Gastrocnemius medialis (tissue), 4 donors: ENCODE measurements around the gene UBE2M. TPM values are rescaled to one million over a fixed set of nuclear protein-coding genes. Genes with fewer than 3 reads are reported as not detected.

ENCODE experiments used
- ATAC-seq, 2 donors: fragments of 150-250 bp; one replicate each; pipeline ENCODE4 v1.9.1; 2016
- DNase-seq, 2 donors: peaks; one replicate each; pipeline ENCODE4 v3.0.0-alpha.2; 2019
- H3K27ac ChIP-seq, 4 donors: fragments of 200-600 bp; sonication (generic); 1 replicate in 1 of 4; 2 replicates in 3 of 4; pipeline ENCODE4 v1.5.1; 2016 to 2018; ENCODE audit warnings: mild to moderate bottlenecking in 2 of 4, moderate library complexity in 1 of 4
- H3K27me3 ChIP-seq, 3 donors: fragments of 200-600 bp; sonication (generic) in 2 of 3; 1 replicate in 1 of 3; 2 replicates in 2 of 3; pipeline versions ENCODE4 v1.5.1 to v1.6.0; 2016 to 2019; ENCODE audit warnings: mild to moderate bottlenecking in 1 of 3, moderate library complexity in 1 of 3
- H3K36me3 ChIP-seq, 2 donors: fragments of 200-600 bp; sonication (generic) in 1 of 2; one replicate each; pipeline ENCODE4 v1.5.1; 2017 to 2018
- H3K4me1 ChIP-seq, 2 donors: fragments of 200-600 bp; sonication (generic) in 1 of 2; one replicate each; pipeline ENCODE4 v1.5.1; 2016 to 2017; ENCODE audit warnings: mild to moderate bottlenecking in 2 of 2
- H3K4me3 ChIP-seq, 4 donors: fragments of 200-600 bp; sonication (generic) in 3 of 4; 1 replicate in 1 of 4; 2 replicates in 3 of 4; pipeline ENCODE4 v1.5.1; 2016 to 2019; ENCODE audit warnings: mild to moderate bottlenecking in 2 of 4
- H3K9me3 ChIP-seq, 3 donors: fragments of 200-600 bp; sonication (generic) in 2 of 3; 1 replicate in 1 of 3; 2 replicates in 2 of 3; pipeline ENCODE4 v1.5.1; 2016 to 2019
- CTCF ChIP-seq, 5 experiments: fragments of 450-650 bp in 3 of 5; fragments of 200-600 bp in 2 of 5; sonication (generic) in 2 of 5; IDR thresholded peaks in 4 of 5; conservative IDR thresholded peaks in 1 of 5; 1 replicate in 4 of 5; 2 replicates in 1 of 5; pipeline ENCODE4 v1.5.1; 2016 to 2019; ENCODE audit warnings: antibody characterized with exemption in 5 of 5, mild to moderate bottlenecking in 3 of 5, moderate library complexity in 3 of 5
- POLR2A ChIP-seq, 2 donors: fragments of 450-650 bp; IDR thresholded peaks; one replicate each; pipeline ENCODE4 v1.6.1; 2017; ENCODE audit warnings: antibody characterized with exemption in 2 of 2, mild to moderate bottlenecking in 2 of 2, moderate library complexity in 2 of 2
- in situ Hi-C, 4 donors: fragments of 200-750 bp; cut with MboI; loops; one replicate each; pipeline versions ENCODE4 v1.15.0 to v1.8.0; 2017; ENCODE audit warnings: low sequenced_read_pairs in 4 of 4
- intact Hi-C: fragments of 100-400 bp; cut with DNase I; formaldehyde crosslinking; loops from one replicate; pipeline ENCODE4 v1.15.1; 2023; ENCODE audit warnings: low total_unique reads
- total RNA-seq, 4 donors: library from RNA; depleted of rRNA; stranded (reverse); fragments of >200 nt; gene quantifications; one replicate each; pipeline versions ENCODE4 v1.1.0 to v1.2.3, GENCODE V29; 2016

The UBE2M gene
- total RNA-seq, 4 donors from 2014 or later: 23.5 to 74.5 (median 41.6) TPM

DNA sequence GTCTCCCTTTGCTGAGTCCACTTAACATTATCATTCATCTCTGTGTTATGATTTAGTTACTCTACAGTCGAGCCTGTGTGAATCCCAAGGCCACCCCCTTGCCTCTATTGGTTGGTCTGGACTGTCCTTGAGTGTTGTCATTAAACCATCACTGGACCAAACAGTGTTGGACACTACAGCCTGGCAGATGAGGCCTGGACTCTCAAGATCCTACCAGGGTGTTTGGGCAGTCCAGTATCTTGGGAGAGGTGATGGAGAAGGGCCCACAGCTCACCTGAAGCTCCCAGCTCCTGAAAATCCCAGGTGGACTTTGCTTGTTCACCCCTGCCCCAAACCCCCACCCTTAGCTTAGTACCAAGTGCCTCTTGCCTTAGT is 7.3 kb downstream of the UBE2M start:
- Histone ChIP-seq H3K4me1 (peaks cover 24 to 39% of the 10 kb centered on the region in 2 donors), H3K27me3 (no peaks in the 10 kb centered on the region), H3K36me3 (peaks cover 3 to 67% of the 10 kb centered on the region in 2 donors), H3K9me3 (no peaks in the 10 kb centered on the region), H3K27ac (no peak overlapping the region), H3K4me3 (no peak overlapping the region)
- in situ Hi-C loops: no loop called here
- ATAC-seq (no peak), DNase-seq (no peak)
- no peak for TF ChIP-seq POLR2A (IDR thresholded peaks at IDR 0.05)
- TF ChIP-seq CTCF (IDR thresholded peaks at IDR 0.05 in 4 of 5, conservative IDR thresholded peaks at IDR 0.05 in 1 of 5): no peak
- intact Hi-C loops: no loop called here

DNA sequence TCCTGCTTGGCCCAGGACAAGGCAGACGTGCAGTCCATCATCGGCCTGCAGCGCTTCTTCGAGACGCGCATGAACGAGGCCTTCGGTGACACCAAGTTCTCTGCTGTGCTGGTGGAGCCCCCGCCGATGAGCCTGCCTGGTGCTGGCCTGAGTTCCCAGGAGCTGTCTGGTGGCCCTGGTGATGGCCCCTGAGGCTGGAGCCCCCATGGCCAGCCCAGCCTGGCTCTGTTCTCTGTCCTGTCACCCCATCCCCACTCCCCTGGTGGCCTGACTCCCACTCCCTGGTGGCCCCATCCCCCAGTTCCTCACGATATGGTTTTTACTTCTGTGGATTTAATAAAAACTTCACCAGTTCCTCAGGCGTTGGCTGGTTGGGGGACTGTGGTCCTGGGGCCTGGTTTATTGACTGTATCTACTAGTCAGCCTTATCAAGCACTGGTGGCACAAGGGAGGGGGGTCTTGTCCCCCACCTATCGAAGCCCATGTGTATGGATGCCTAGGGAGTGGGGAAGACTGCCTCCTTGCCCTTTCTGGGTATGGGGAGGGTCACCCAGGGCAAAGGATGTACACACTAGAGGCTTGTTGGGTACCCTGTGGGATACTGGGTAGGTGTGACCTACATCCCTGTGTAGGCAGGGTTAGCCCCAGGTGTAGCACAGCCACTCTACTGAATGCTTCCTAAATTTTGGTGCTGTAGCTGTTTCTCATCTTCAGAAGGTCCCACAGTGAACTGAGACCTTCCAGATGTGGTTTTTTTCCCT is 7.9 kb downstream of the UBE2M start:
- TF ChIP-seq POLR2A (IDR thresholded peaks at IDR 0.05): no peak
- no peak for TF ChIP-seq CTCF (IDR thresholded peaks at IDR 0.05 in 4 of 5, conservative IDR thresholded peaks at IDR 0.05 in 1 of 5)
- ATAC-seq: no peak
- peaks cover 25 to 39% of the 10 kb centered on the region in 2 donors for H3K4me1 ChIP-seq
- no peak overlapping the region for H3K4me3 ChIP-seq
- H3K9me3 ChIP-seq: no peaks in the 10 kb centered on the region
- peaks cover 3 to 66% of the 10 kb centered on the region in 2 donors for H3K36me3 ChIP-seq
- intact Hi-C loops: no loop called here
- no peaks in the 10 kb centered on the region for H3K27me3 ChIP-seq
- DNase-seq: no peak
- in situ Hi-C loops: no loop called here
- H3K27ac ChIP-seq: no peak overlapping the region

DNA sequence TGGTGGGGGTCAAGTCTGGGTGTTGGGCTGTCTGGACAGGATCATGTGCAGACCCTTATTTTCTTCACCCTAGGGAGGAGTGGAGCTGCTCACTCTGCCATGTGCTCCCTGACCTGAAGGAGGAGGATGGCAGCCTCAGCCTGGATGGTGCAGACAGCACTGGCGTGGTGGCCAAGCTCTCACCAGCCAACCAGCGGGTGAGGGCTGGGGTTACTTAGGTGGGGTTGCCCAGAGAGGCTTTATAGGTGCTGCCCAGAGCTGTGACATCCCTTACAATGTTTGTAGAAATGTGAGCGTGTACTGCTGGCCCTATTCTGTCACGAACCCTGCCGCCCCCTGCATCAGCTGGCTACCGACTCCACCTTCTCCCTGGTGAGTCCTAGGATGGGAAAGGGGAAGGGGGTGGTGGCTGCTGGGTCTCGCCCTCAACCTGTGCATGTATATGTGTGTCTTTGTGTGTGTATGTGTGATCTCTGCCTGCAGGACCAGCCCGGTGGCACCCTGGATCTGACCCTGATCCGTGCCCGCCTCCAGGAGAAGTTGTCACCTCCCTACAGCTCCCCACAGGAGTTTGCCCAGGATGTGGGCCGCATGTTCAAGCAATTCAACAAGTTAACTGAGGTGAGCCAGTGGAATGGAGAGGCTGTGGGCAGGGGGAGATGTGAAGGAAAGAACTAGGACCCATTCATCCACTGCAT is 8.6 kb downstream of the UBE2M start:
- in situ Hi-C loops (no loop called here), intact Hi-C loops (no loop called here)
- H3K36me3 ChIP-seq: peaks cover 3 to 68% of the 10 kb centered on the region in 2 donors
- H3K27me3 ChIP-seq: no peaks in the 10 kb centered on the region
- no peak overlapping the region for H3K4me3 ChIP-seq
- H3K9me3 ChIP-seq: no peaks in the 10 kb centered on the region
- DNase-seq: no peak
- H3K27ac ChIP-seq: no peak overlapping the region
- peaks cover 26 to 40% of the 10 kb centered on the region in 2 donors for H3K4me1 ChIP-seq
- TF ChIP-seq POLR2A (IDR thresholded peaks at IDR 0.05) (no peak), CTCF (IDR thresholded peaks at IDR 0.05 in 4 of 5, conservative IDR thresholded peaks at IDR 0.05 in 1 of 5) (no peak)
- no peak for ATAC-seq

- intact Hi-C loops: no loop called here
- in situ Hi-C loops: no loop called here
- H3K4me3 ChIP-seq: no peak overlapping the region
- H3K27ac ChIP-seq: no peak overlapping the region
- no peaks in the 10 kb centered on the region for H3K27me3 ChIP-seq
- H3K36me3 ChIP-seq: peaks cover 3 to 68% of the 10 kb centered on the region in 2 donors
- no peak for DNase-seq
- no peak for ATAC-seq
- no peaks in the 10 kb centered on the region for H3K9me3 ChIP-seq
- TF ChIP-seq CTCF (IDR thresholded peaks at IDR 0.05 in 4 of 5, conservative IDR thresholded peaks at IDR 0.05 in 1 of 5) (no peak), POLR2A (IDR thresholded peaks at IDR 0.05) (no peak)
- peaks cover 24 to 37% of the 10 kb centered on the region in 2 donors for H3K4me1 ChIP-seq
These were observed 9.3 kb downstream of the UBE2M start for GRCh38 chr19:58548859-58549663.
